HEK293T (cell line): ENCODE measurements around the gene MYLK.

Source experiments
- CTCF ChIA-PET: fragments of 350-600 bp; formaldehyde crosslinking; extraction: SDS; loops from one replicate; lab custom pipeline; 2021; ENCODE audit warnings: antibody characterized with exemption, inconsistent platforms; lab: Yijun Ruan, JAX
- POLR2A ChIA-PET: fragments of 350-600 bp; formaldehyde crosslinking; extraction: SDS; loops from one replicate; lab custom pipeline; 2020; ENCODE audit warnings: antibody characterized with exemption, inconsistent platforms; lab: Yijun Ruan, JAX
- DNase-seq: peaks from one replicate; pipeline ENCODE4 v3.0.0; 2012; ENCODE audit warnings: mixed read lengths; ENCODE audit errors: extremely low spot score
- ARNT ChIP-seq: fragments of 450-650 bp; IDR thresholded peaks from 2 replicates; pipeline ENCODE4 v1.6.1; 2017; ENCODE audit warnings: mild to moderate bottlenecking
- BHLHE40 ChIP-seq: fragments of 450-650 bp; IDR thresholded peaks from 2 replicates; pipeline ENCODE4 v1.6.1; 2016; ENCODE audit warnings: mild to moderate bottlenecking, moderate library complexity, borderline replicate concordance
- CTBP1 ChIP-seq: fragments of 450-650 bp; IDR thresholded peaks from 2 replicates; pipeline ENCODE4 v1.6.1; 2016; ENCODE audit warnings: borderline replicate concordance
- ELF4 ChIP-seq: fragments of 450-650 bp; IDR thresholded peaks from 2 replicates; pipeline ENCODE4 v1.6.1; 2017; ENCODE audit warnings: antibody characterized with exemption
- FOXA1 ChIP-seq: fragments of 450-650 bp; IDR thresholded peaks from 2 replicates; pipeline ENCODE4 v1.6.1; 2016; ENCODE audit warnings: mild to moderate bottlenecking
- FOXK2 ChIP-seq: fragments of 450-650 bp; IDR thresholded peaks from 2 replicates; pipeline ENCODE4 v1.6.1; 2016; ENCODE audit warnings: mild to moderate bottlenecking
- FOXM1 ChIP-seq: fragments of 450-650 bp; IDR thresholded peaks from 2 replicates; pipeline ENCODE4 v1.6.1; 2017; ENCODE audit warnings: mild to moderate bottlenecking, borderline replicate concordance
- HDGF ChIP-seq: fragments of 450-650 bp; IDR thresholded peaks from 2 replicates; pipeline ENCODE4 v1.6.1; 2017; ENCODE audit warnings: antibody characterized with exemption, borderline replicate concordance
- L3MBTL2 ChIP-seq: fragments of 450-650 bp; conservative IDR thresholded peaks from 2 replicates; pipeline ENCODE4 v1.6.1; 2016; ENCODE audit warnings: mild to moderate bottlenecking
- LEF1 ChIP-seq: fragments of 450-650 bp; IDR thresholded peaks from 2 replicates; pipeline ENCODE4 v1.6.1; 2017; ENCODE audit warnings: mild to moderate bottlenecking, borderline replicate concordance
- NFRKB ChIP-seq: fragments of 450-650 bp; IDR thresholded peaks from 2 replicates; pipeline ENCODE4 v1.6.1; 2016; ENCODE audit warnings: mild to moderate bottlenecking, moderate library complexity
- PKNOX1 ChIP-seq: fragments of 450-650 bp; IDR thresholded peaks from 2 replicates; pipeline ENCODE4 v1.6.1; 2016
- SP1 ChIP-seq: fragments of 450-650 bp; IDR thresholded peaks from 2 replicates; pipeline ENCODE4 v1.6.1; 2017
- SUZ12 ChIP-seq: fragments of 450-650 bp; IDR thresholded peaks from 2 replicates; pipeline ENCODE4 v1.6.1; 2016; ENCODE audit warnings: mild to moderate bottlenecking
- TARDBP ChIP-seq: fragments of 450-650 bp; IDR thresholded peaks from 2 replicates; pipeline ENCODE4 v1.6.1; 2016
- ZNF384 ChIP-seq: fragments of 450-650 bp; IDR thresholded peaks from 2 replicates; pipeline ENCODE4 v1.6.1; 2016

The MYLK gene

GRCh38 chr3:123859177-123859576 lies 25.0 kb downstream of the MYLK start:
- DNase-seq: no peak
- ChIA-PET CTCF (no interaction called here), POLR2A (no interaction called here)
- TF ChIP-seq LEF1: no peak
- no peak for TF ChIP-seq TARDBP
- TF ChIP-seq NFRKB: no peak
- no peak for TF ChIP-seq ARNT
- no peak for TF ChIP-seq ZNF384
- no peak for TF ChIP-seq FOXM1
- no peak for TF ChIP-seq FOXA1
- no peak for TF ChIP-seq PKNOX1
- no peak for TF ChIP-seq ELF4
- TF ChIP-seq BHLHE40: no peak
- TF ChIP-seq HDGF: no peak
- TF ChIP-seq CTBP1: no peak
- no peak for TF ChIP-seq SP1

GRCh38 chr3:123854905-123855304 lies 29.2 kb downstream of the MYLK start:
- ChIA-PET POLR2A (no interaction called here), CTCF (interaction anchor here (0.6 kb wide), 1 partner anchor 131 kb away, joined by 3 read pairs; no protein-coding TSS in a partner anchor)
- no peak for TF ChIP-seq TARDBP
- no peak for TF ChIP-seq PKNOX1
- no peak for TF ChIP-seq BHLHE40
- TF ChIP-seq FOXA1: no peak
- TF ChIP-seq ARNT: no peak
- no peak for TF ChIP-seq ELF4
- no peak for TF ChIP-seq LEF1
- TF ChIP-seq ZNF384: no peak
- TF ChIP-seq L3MBTL2: no peak
- TF ChIP-seq HDGF: no peak
- no peak for TF ChIP-seq NFRKB
- TF ChIP-seq FOXK2: no peak
- no peak for TF ChIP-seq SP1
- TF ChIP-seq FOXM1: no peak
- TF ChIP-seq SUZ12: no peak
- TF ChIP-seq CTBP1: no peak
- no peak for DNase-seq

GRCh38 chr3:123853686-123854372 lies 30.3 kb downstream of the MYLK start:
- CTCF ChIA-PET: no interaction called here
- no peak for DNase-seq
- POLR2A ChIA-PET: interaction anchor here (1.0 kb wide), 1 partner anchor 8 kb away, joined by 3 read pairs; no protein-coding TSS in a partner anchor
- TF ChIP-seq FOXM1 (no peak), NFRKB (no peak), BHLHE40 (no peak)

GRCh38 chr3:123847209-123847608 lies 36.9 kb downstream of the MYLK start:
- no peak for TF ChIP-seq ARNT
- TF ChIP-seq TARDBP: no peak
- TF ChIP-seq HDGF: no peak
- no peak for TF ChIP-seq NFRKB
- TF ChIP-seq FOXK2: no peak
- TF ChIP-seq FOXM1: no peak
- TF ChIP-seq ELF4: no peak
- no peak for TF ChIP-seq L3MBTL2
- TF ChIP-seq SUZ12: no peak
- TF ChIP-seq LEF1: no peak
- TF ChIP-seq FOXA1: no peak
- DNase-seq: no peak
- POLR2A ChIA-PET: no interaction called here
- CTCF ChIA-PET: no interaction called here

GRCh38 chr3:123843668-123844067 lies 40.5 kb downstream of the MYLK start:
- ChIA-PET POLR2A (no interaction called here), CTCF (no interaction called here)
- DNase-seq: no peak
- no peak for TF ChIP-seq ARNT
- TF ChIP-seq SUZ12: no peak

GRCh38 chr3:123842711-123843110 lies 41.4 kb downstream of the MYLK start:
- ChIA-PET POLR2A (no interaction called here), CTCF (no interaction called here)
- DNase-seq: no peak
- TF ChIP-seq FOXK2: no peak
- no peak for TF ChIP-seq NFRKB
- TF ChIP-seq FOXM1: no peak
- no peak for TF ChIP-seq SUZ12
- TF ChIP-seq ARNT: no peak
- TF ChIP-seq SP1: no peak
- TF ChIP-seq ZNF384: no peak
- TF ChIP-seq BHLHE40: no peak
- no peak for TF ChIP-seq FOXA1
- TF ChIP-seq LEF1: no peak
- TF ChIP-seq CTBP1: no peak
- no peak for TF ChIP-seq PKNOX1
- TF ChIP-seq TARDBP: no peak
- TF ChIP-seq HDGF: no peak
- TF ChIP-seq ELF4: no peak
- TF ChIP-seq L3MBTL2: no peak
